HG03175 (cell line): Measurements from ENCODE around the gene C20orf96.
"Not testable (repeated sequence)": the region's sequence is repeated elsewhere in the genome, so short reads cannot be mapped to it uniquely, and the experiment has no call there.

ENCODE experiments used
- ATAC-seq: cut with Tn5 transposase; IDR thresholded peaks from one replicate; pipeline ENCODE4 v1.9.1; 2021; ENCODE audit warnings: mild to moderate bottlenecking, moderate library complexity; ENCODE audit not compliant: unreplicated experiment

The C20orf96 gene

DNA sequence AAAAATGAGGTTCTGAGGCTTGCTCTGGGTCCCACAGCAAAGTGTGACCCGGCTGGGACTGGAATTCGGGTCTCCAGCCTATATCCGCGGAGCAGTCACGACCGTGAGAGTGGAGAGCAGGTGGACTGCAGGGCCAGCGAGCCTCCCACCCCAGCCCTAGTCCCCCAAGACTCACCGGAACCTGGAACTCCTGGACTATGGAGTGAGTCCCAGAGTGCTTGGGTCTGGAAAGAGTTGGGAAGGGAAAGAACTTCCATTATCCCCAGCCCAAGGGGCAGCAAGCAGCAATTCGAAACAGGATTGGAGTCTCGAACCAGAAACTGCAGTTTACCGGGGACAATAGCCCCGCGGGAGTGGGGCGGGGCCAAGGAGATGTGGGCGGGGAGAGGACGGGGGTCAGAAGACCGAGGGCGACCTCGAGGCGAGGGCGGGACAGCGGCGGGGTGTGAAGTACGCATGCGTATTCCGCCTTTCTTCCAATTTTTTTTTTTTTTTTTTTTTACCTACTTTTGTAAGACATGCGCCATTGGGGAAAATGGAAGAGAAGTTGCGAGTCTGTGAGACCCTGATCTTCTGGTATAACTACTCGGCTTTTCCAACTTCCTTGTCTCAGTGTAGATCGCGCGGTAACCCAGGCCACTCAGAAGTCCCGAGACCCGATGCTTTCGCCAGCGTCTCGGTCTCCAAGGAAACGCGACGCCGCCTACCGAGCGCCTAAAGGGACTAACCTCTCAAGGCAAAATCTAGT lies at the start of gene C20orf96:
C20orf96 (minus strand) TSS at position 667 of the 748 bp plus-strand sequence; CDS start at position 527, 140 bp downstream.
- ATAC-seq, result peak; percentile 90

DNA sequence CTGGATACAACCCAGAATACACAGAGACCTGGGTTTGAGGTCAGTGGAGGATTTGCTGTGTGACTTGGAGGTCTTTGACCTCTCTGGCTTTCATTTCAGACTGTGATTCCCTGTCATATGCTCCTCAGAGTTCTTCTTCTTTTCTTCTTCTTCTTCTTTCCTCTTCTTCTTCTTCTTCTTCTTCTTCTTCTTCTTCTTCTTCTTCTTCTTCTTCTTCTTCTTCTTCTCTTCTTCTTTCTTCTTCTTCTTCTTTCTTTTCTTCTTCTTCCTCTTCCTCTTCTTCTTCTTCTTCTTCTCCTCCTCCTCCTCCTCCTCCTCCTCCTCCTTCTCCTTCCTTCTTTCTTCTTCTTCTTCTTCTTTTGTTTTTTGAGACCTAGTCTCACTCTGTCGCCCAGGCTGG lies 45.5 kb upstream of the C20orf96 start:
- not testable (repeated sequence) for ATAC-seq

DNA sequence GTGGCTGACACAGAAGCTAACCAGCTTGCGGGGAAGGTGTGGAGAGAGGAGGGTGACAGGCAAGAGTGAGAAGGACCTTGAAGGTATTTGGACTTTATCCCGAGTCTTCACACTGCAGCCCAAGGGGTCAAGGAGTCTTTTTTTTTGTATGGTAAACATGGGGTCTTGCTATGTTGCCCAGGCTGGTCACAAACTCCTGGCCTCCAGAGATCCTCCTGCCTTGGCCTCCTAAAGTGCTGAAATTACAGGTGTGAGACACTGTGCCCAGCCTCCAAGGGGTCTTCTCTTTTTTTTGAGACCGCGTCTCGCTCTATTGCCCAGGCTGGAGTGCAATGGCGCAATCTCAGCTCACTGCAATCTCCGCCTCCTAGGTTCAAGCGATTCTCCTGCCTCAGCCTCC lies 44.0 kb upstream of the C20orf96 start:
- no peak for ATAC-seq

- ATAC-seq, result peak; percentile 43
Measured at GRCh38 chr20:330233-331149, 39.9 kb upstream of the C20orf96 start.

DNA sequence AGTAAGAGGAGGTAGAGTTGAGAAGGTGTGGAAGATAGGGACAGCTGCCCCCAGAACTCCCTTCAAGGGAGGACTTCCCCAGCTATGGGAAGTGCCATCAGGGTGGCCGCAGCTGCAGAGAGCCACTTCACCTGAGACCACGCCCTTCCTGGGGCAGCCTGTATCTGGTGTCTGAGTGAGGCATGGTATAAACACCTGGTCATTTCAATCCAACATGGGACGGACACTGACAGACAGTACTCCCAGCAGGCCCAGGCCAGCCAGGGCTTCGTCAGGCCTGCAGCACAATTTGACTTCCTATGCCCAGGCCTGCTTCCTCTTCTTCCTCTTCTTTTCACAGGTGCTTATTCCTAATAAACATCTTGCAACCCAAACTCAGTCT lies 39.3 kb upstream of the C20orf96 start:
- no peak for ATAC-seq

DNA sequence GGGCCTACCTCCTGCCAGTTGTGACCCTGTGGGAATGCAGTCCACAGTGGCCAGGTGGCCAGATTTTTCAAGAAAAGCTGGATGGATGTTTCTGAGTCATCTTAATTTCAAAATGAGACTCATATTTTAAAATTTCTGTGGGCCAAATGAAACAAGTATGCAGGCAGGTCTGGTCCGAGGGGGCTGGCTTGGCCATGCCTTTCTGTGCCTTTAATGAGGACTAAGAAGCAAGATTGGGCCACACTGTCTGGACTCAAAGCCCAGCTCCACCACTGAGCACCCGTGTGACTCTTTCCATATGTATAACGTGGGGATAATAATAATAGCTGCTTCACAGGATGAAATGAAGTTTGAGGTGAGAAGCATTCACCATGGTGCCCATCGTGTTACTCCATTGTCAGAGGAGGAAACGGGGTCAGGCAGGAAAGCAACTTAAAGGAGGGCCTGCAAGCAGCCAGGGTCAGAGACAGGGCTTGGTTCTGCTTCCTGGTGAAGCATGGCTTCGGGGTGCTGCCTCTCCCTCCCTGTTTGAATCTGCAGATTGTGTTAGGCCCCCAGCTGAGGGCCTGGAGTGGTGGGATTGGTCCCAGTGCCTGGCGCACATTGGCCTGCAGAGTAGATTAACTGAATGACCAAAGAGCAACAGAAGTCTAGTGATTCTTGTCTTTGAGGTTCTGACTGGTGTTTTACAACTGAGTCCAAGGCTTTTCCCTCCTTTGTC lies 38.6 kb upstream of the C20orf96 start:
- no peak for ATAC-seq

DNA sequence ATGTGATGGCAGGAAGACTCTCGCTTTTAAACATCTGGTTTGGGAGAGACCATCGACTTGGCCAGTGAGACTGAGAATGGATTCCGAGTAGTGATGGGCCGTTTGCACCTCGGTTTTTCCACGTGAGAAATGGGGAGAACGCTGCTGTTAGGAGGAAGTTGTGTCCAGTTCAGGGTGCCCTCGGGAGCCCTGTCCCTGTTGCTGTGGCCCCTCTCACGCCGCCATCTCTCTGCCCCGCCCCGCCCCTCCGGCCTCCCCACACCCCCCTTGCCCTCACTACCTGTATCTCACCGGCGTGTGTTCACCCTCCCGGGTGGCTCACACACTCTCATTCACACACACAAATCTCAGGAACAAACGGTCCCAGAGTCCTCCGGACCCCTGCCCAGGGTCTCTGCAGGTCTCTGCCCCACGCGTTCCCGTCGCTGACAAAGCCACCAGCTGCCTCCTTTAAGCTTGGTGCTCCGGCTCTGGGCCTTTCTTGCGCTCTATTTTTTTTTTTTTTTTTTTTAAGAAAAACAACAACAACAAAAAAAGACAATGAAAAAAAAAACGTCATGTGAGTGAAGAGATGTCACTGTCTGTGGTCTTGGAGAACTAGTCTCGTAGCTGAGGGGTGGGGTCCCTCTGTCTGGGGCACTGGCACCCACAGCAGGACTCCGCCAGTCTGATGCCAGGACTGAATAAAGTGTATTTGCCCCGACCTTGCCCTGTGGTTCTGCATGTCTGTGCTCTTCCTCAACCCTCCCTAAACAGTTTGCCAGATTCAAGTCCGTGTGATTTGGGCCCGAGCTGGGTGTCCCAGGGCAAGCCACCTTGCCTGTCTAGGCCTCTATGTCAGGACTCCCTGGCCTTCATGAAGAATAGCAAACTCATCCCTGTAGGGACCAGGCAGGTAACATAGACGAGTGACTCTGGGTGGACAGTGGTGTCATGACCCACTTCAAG lies 37.8 kb upstream of the C20orf96 start:
- no peak for ATAC-seq

DNA sequence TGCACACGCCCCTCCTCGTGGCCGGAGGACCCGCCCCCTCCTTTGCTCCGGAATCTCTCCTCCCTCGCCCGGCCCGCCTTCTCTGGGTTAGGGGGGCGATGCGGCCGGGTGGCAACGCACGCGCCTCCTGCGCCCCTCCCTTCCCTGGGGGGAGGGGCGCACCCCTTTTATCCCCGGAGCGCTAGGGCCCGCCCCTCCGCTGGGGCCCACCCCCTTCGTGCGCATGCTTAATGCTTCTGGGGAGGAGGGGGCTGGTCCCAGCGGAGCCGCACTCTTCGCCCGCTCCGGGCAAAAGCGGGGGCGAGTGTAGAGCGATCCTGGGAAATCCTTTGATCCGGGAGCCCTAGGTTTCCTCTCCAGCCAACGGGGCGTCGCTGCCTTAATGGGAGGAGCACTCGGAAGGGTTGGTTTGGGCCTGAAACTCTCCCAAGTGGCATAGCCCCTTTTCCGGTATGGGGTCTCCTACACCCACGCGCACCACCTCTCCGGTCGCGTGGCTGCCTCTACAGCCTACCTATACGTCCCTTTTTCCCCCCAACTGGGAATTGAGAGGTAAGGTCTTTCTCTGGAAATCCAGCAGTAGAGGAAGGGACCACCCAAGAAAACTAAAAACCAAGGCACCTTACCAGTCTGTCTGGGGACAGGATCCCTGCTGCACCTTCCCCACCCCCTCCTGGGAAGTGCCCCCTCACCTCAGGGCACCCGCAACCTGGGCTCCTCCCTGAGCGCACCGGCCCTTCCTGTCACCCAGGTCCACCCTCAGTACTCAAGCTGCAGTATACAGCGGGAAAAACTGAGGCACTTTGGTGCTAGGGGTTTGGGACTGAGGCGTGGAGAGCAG lies 36.9 kb upstream of the C20orf96 start:
- ATAC-seq, result no peak

- ATAC-seq, result no peak
Measured at GRCh38 chr20:326645-327185, 36.2 kb upstream of the C20orf96 start.

DNA sequence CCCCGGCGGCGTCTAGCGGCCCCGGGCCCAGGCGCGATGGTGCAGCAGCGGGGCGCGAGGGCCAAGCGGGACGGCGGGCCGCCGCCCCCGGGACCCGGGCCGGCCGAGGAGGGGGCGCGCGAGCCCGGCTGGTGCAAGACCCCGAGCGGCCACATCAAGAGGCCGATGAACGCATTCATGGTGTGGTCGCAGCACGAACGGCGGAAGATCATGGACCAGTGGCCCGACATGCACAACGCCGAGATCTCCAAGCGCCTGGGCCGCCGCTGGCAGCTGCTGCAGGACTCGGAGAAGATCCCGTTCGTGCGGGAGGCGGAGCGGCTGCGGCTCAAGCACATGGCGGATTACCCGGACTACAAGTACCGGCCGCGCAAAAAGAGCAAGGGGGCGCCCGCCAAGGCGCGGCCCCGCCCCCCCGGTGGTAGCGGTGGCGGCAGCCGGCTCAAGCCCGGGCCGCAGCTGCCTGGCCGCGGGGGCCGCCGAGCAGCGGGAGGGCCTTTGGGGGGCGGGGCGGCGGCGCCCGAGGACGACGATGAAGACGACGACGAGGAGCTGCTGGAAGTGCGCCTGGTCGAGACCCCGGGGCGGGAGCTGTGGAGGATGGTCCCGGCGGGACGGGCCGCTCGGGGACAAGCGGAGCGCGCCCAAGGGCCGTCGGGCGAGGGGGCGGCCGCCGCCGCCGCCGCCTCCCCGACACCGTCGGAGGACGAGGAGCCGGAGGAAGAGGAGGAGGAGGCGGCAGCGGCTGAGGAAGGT lies 35.5 kb upstream of the C20orf96 start:
- ATAC-seq, result peak; percentile 4

DNA sequence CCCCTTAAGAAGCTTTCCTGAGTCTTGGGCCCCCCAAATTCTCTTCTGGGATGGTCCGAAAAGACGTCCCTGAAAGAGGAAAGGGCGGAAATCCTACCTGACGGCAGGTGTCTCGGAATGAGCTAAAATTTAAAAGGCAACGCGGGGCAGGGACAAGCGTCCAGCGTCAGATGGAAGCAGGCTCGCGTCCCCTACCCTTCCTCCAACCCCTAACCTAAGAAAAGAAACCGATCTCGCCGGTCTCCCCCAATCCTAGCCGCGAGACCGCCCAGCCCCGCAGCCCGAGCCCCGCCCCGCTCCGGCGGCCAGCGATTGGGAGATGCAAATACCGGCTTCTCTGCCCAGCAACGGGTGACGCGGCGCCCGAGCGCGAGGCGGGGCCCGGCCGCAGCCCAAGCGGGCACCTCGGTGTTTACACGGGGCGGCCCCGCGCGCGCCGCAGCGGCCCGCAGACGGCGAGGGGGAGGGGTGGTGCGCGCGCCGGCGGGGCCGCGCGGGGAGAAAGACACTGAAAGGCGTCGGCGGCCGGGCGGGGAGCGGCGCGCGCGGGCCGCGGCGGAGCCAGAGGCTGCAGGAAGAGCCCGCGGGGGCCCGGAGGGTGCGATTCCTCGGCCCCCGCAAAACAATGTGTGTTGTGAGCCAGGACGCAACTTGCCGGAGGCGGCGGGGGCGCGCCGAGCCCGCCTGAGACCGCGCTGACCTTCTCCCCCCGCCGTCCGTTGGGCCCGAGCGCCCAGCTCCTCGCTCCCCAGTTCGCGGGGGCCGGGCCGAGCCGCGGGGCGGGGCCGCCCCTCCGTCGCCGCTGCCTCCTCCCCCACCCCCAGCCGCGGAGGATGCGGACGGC lies 34.7 kb upstream of the C20orf96 start, which contains the start of gene SOX12:
SOX12 (plus strand) TSS at position 508 of the 844 bp plus-strand sequence. CDS start 373 bp downstream, outside the sequence.
- peak; percentile 78 for ATAC-seq

DNA sequence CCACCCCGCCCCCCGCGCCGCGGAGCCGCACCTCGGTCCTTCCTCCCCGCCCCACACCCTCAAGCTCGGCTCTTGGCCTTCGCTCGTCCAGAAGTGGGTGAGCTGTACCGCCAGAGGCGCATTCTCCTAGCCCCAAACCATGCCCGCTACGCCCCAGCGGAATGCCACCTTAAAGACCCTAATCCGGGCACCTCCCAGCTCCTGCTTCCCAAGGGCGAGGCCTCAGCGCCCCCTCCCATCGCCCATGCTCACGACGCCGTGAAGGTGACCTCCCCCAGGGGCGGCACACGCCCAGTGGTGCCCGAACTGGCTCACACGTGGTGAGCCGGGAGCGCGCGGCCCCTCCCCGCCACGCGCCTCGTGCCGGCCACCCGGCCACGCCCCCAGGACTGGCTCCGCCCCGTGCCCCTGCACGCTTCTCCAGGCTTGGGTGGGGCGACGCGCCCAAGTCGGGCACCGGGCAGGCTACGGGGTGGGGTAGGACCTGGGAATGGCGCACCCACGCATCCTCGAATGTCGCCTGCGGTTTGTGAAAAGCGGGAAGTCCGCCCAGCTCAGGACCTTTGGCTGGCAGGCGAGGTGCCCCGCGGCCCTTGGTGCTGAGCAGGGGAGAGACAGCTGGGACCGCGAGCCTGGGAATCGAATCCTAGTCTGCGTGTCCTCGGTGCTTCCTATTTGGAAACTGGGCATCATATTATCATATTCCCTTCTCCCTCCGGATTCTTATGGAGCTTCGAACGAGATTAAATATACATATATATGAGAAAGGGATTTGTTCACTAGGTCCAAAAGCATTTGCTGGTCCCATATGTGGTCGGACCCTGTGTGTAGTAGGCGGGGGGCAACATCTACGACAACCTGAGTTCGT lies 33.9 kb upstream of the C20orf96 start:
- ATAC-seq, result peak; percentile 57

DNA sequence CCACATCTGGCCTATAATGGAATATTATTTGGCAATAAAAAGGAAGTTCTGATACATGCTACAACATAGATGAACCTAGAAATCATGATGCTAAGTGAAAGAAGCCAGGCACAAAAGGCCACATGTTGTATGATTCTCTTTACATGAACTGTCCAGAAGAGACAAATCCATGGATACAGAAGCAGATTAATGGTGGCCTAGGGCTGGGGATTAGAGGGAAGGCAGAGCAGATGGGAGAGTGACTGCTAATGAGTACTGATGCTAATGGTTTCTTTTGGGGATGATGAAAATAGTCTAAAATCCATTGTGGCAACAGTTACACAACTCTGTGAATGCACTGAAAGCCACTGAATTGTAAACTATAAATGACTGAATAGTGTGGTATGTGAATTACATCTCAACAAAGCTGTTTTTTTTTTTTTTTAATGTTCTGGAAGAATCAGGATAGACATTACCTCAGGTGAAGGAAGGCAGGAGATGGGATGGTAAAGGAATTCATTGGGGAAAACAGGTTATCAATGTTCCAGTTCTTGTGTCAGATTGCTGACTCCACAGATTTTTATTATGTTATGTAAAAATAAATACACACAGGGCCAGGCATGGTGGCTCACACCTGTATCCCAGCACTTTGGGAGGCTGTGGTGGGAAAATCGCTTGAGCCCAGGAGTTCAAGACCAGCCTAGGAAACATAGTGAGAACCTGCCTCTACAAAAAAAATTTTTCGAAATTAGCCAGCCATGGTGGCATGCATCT lies 25.9 kb upstream of the C20orf96 start:
- no peak for ATAC-seq

- ATAC-seq, result no peak
Measured at GRCh38 chr20:313948-314347, 23.4 kb upstream of the C20orf96 start.

GRCh38 chr20:313402-313801 lies 22.9 kb upstream of the C20orf96 start:
- ATAC-seq, result no peak

GRCh38 chr20:312866-313265 lies 22.3 kb upstream of the C20orf96 start:
- ATAC-seq, result no peak
